B cell (primary cell): ENCODE measurements around the gene C22orf31. TPM values are rescaled to one million over a fixed set of nuclear protein-coding genes. Genes with fewer than 3 reads are reported as not detected.

Source experiments
- ATAC-seq: fragments of 200-7000 bp; cut with Tn5 transposase; one replicate; pipeline ENCODE4 v1.10.0; 2021; ENCODE audit warnings: low read depth, mild to moderate bottlenecking, moderate number of reproducible peaks, moderate library complexity
- CTCF ChIA-PET: fragments of 350-600 bp; sonication (Branson Sonifier 250); formaldehyde crosslinking; loops from one replicate; lab custom pipeline; 2021; ENCODE audit warnings: antibody characterized with exemption, inconsistent platforms; lab: Charles Lee
- POLR2A ChIA-PET: fragments of 350-600 bp; sonication (Branson Sonifier 250); formaldehyde crosslinking; loops from one replicate; lab custom pipeline; 2021; ENCODE audit warnings: antibody characterized with exemption; lab: Charles Lee
- DNase-seq: peaks from one replicate; pipeline ENCODE4 v3.0.0; 2013
- H2AFZ ChIP-seq: 2 replicates; pipeline ENCODE4 v1.6.1; 2012; ENCODE audit warnings: mild to moderate bottlenecking, low read depth, low read length; ENCODE audit not compliant: insufficient read depth, poor library complexity, severe bottlenecking
- H3K27ac ChIP-seq, 2 donors: 1 replicate in 1 of 2; 2 replicates in 1 of 2; pipeline ENCODE4 v1.5.1; 2012 to 2013; ENCODE audit warnings: low read length in 2 of 2, mild to moderate bottlenecking in 2 of 2, moderate library complexity in 1 of 2
- H3K27me3 ChIP-seq, 4 experiments: fragments of 200-600 bp in 1 of 4; sonication (generic) in 1 of 4; replicated peaks in 1 of 4; 1 replicate in 2 of 4; 2 replicates in 2 of 4; pipeline versions ENCODE4 v1.6.1 to v1.7.0; 2013 to 2016; ENCODE audit warnings: low read length in 3 of 4, mild to moderate bottlenecking in 2 of 4, mixed read lengths in 1 of 4, moderate library complexity in 1 of 4; ENCODE audit not compliant: insufficient read depth in 4 of 4, control insufficient read depth in 3 of 4; ENCODE audit errors: control extremely low read depth in 1 of 4
- H3K36me3 ChIP-seq, 2 experiments: replicated peaks in 1 of 2; 1 replicate in 1 of 2; 2 replicates in 1 of 2; pipeline versions ENCODE4 v1.6.1 to v1.7.1; 2013; ENCODE audit warnings: low read length in 1 of 2; ENCODE audit not compliant: insufficient read depth in 2 of 2, control insufficient read depth in 1 of 2; ENCODE audit errors: control extremely low read depth in 1 of 2, extremely low read depth in 1 of 2
- H3K4me1 ChIP-seq, 2 donors: fragments of 200-600 bp in 1 of 2; sonication (generic) in 1 of 2; 1 replicate in 1 of 2; 2 replicates in 1 of 2; pipeline versions ENCODE4 v1.5.1 to v1.6.1; 2013 to 2017; ENCODE audit warnings: low read length in 2 of 2; ENCODE audit not compliant: control insufficient read depth in 2 of 2, insufficient read depth in 2 of 2
- H3K4me2 ChIP-seq: replicated peaks from 2 replicates; pipeline ENCODE3; 2012; ENCODE audit warnings: mild to moderate bottlenecking, low read depth, low read length; ENCODE audit not compliant: poor library complexity, severe bottlenecking
- H3K4me3 ChIP-seq, 5 experiments: fragments of 200-600 bp in 1 of 5; sonication (generic) in 1 of 5; 1 replicate in 3 of 5; 2 replicates in 2 of 5; pipeline versions ENCODE4 v1.5.1 to v1.7.0; 2011 to 2016; ENCODE audit warnings: low read length in 4 of 5, mild to moderate bottlenecking in 4 of 5, low read depth in 2 of 5, control low read depth in 1 of 5, moderate library complexity in 1 of 5; ENCODE audit not compliant: insufficient read depth in 1 of 5; ENCODE audit errors: control extremely low read depth in 1 of 5, extremely low read depth in 1 of 5
- H3K79me2 ChIP-seq: fragments of 200-600 bp; sonication (generic); one replicate; pipeline ENCODE4 v1.6.0; 2016; ENCODE audit warnings: low read length; ENCODE audit not compliant: control insufficient read depth, insufficient read depth
- H3K9ac ChIP-seq: fragments of 200-600 bp; sonication (generic); 2 replicates; pipeline ENCODE4 v1.6.1; 2017; ENCODE audit warnings: mild to moderate bottlenecking, low read length, moderate library complexity
- H3K9me3 ChIP-seq, 3 donors: one replicate each; pipeline versions ENCODE4 v1.6.1 to v1.7.1; 2013; ENCODE audit warnings: low read length in 2 of 3; ENCODE audit not compliant: control insufficient read depth in 2 of 3, insufficient read depth in 1 of 3; ENCODE audit errors: control extremely low read depth in 1 of 3
- H4K20me1 ChIP-seq: 2 replicates; pipeline ENCODE4 v1.6.0; 2012; ENCODE audit warnings: mild to moderate bottlenecking, low read length; ENCODE audit not compliant: insufficient read depth, control insufficient read depth, poor library complexity, severe bottlenecking
- H3K27ac Mint-ChIP-seq: one replicate; pipeline ENCODE4 v1.8.0; 2021; ENCODE audit warnings: mixed read lengths
- H3K27me3 Mint-ChIP-seq: one replicate; pipeline ENCODE4 v1.8.0; 2021; ENCODE audit warnings: mixed read lengths
- H3K4me1 Mint-ChIP-seq: one replicate; pipeline ENCODE4 v1.8.0; 2021; ENCODE audit warnings: mixed read lengths
- H3K4me3 Mint-ChIP-seq: one replicate; pipeline ENCODE4 v1.8.0; 2021; ENCODE audit warnings: mixed read lengths
- H3K9me3 Mint-ChIP-seq: one replicate; pipeline ENCODE4 v1.8.0; 2022; ENCODE audit warnings: mixed read lengths; ENCODE audit not compliant: insufficient read depth
- EZH2 ChIP-seq: IDR thresholded peaks from 2 replicates; pipeline ENCODE4 v1.6.1; 2012; ENCODE audit warnings: borderline replicate concordance, low read depth, mild to moderate bottlenecking, moderate library complexity, low read length; ENCODE audit not compliant: insufficient read depth, poor library complexity, severe bottlenecking
- WGBS: methylation state at CpG from one replicate; pipeline ENCODE4 v1.1.5; 2013; ENCODE audit warnings: missing lambda C conversion rate; ENCODE audit not compliant: insufficient coverage; 5-methylcytosine and 5-hydroxymethylcytosine counted together
- intact Hi-C: fragments of 100-400 bp; cut with micrococcal nuclease; formaldehyde crosslinking; loops from one replicate; pipeline ENCODE4 v1.10.0; 2022
- polyA plus RNA-seq: library from polyadenylated mRNA; depleted of rRNA; stranded (reverse); fragments of >200 nt; gene quantifications from 2 replicates; pipeline ENCODE4 v1.2.3, GENCODE V29; 2012
- total RNA-seq, 2 donors: library from RNA; stranded (reverse); fragments of 120-200 nt in 1 of 2; gene quantifications; 1 replicate in 1 of 2; 2 replicates in 1 of 2; pipeline versions ENCODE4 v1.2.3 to v1.2.4, GENCODE V29; 2013 to 2022
- TF ChIP-seq, protein P1 (sequence below): fragments of 200-600 bp; IDR thresholded peaks from one replicate; pipeline ENCODE4 v1.8.0; 2022; ENCODE audit warnings: antibody characterized with exemption, mild to moderate bottlenecking

Gene C22orf31
- total and polyA plus RNA-seq, 2 donors (not counting 1 experiment from before 2014, with no cell fraction given) = not detected

DNA sequence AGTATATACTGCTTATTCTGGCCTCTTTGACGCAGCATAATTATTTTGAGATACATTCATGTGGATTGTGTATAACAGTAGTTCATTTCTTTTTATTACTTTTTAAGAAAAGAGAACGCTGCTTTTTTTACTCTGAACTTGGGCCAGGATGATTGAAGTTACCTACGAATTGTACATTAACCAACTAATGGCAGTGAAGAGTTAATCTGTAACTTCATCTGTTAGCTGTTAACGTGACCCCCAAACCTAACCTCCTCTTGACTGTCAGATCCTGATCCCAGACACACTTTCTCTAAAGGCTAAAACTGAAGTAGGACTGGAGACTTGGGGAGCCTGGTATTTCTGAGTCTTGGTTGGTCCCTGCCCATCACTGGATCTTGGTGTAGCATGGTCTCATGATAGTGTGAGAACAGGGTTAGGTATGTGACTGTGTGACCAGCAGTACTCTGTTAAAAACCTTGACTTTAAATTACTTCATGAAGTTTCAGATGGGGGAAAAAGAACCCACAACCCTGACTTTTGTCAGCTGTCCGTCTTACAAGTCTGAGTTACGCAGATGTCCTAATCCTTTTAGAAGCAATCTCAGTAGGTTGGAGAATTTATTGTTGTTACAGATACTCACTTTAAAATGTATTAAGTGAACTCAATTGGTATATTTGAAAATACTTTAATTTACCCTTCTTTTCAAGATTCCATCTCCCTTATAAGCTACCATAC, 39.4 kb downstream of the C22orf31 start:
- H3K9ac ChIP-seq = no peak overlapping the region
- no peak overlapping the region for H3K4me2 ChIP-seq
- H4K20me1 ChIP-seq = no peaks in the 10 kb centered on the region
- peaks cover 0 to 9% (median 0%) of the 10 kb centered on the region in 4 experiments for H3K27me3 ChIP-seq
- H3K4me3 ChIP-seq = no peak overlapping the region
- no peak overlapping the region for H2AFZ ChIP-seq
- no peak overlapping the region for H3K27ac ChIP-seq
- H3K9me3 ChIP-seq = no peaks in the 10 kb centered on the region
- no peaks in the 10 kb centered on the region for H3K36me3 ChIP-seq
- Mint-ChIP-seq H3K9me3 (peaks cover 3% of the 10 kb centered on the region), H3K27me3 (peaks cover 27% of the 10 kb centered on the region), H3K4me3 (no peak overlapping the region), H3K4me1 (no peaks in the 10 kb centered on the region), H3K27ac (no peak overlapping the region)
- TF ChIP-seq, protein P1, sequence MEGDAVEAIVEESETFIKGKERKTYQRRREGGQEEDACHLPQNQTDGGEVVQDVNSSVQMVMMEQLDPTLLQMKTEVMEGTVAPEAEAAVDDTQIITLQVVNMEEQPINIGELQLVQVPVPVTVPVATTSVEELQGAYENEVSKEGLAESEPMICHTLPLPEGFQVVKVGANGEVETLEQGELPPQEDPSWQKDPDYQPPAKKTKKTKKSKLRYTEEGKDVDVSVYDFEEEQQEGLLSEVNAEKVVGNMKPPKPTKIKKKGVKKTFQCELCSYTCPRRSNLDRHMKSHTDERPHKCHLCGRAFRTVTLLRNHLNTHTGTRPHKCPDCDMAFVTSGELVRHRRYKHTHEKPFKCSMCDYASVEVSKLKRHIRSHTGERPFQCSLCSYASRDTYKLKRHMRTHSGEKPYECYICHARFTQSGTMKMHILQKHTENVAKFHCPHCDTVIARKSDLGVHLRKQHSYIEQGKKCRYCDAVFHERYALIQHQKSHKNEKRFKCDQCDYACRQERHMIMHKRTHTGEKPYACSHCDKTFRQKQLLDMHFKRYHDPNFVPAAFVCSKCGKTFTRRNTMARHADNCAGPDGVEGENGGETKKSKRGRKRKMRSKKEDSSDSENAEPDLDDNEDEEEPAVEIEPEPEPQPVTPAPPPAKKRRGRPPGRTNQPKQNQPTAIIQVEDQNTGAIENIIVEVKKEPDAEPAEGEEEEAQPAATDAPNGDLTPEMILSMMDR = no peak
- TF ChIP-seq EZH2 = no peak
- ATAC-seq = no peak
- ChIA-PET POLR2A (no interaction called here), CTCF (no interaction called here)
- no peak for DNase-seq
- no CpG with 5 or more reads among the region's 6 CpGs for WGBS
- no peaks in the 10 kb centered on the region for H3K4me1 ChIP-seq
- intact Hi-C loops = no loop called here
- H3K79me2 ChIP-seq = no peaks in the 10 kb centered on the region
